ENCODE measurements around the gene NYAP2. TPM values are rescaled to one million over a fixed set of nuclear protein-coding genes. Genes with fewer than 3 reads are reported as not detected.

Gene NYAP2
- total and polyA plus RNA-seq, 10 of the 15 experiments (the other 5 are each of a cell fraction or from before 2014, with no cell fraction given): 0.03 TPM; not detected in 9

DNA sequence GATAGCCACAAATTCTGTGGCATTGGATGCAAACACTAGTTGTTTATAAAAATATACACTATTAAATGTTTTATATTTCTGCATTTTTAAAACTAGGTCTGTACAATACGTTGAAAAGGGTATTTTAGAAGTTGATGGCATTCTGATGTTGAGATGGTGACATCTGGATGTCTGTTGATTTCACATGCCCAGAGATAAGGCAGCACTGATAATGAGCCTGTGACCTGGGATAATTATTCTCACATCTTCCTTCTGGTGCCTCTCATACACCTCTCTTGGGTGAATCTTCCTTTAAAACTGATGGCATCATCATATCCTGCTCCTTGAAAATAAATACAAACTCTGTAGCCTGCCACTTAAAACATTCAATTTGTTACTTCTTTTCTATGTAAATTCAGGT, 208.6 kb downstream of the NYAP2 start:
- intact Hi-C loops (cut with micrococcal nuclease; ENCODE audit: unreplicated experiment) (no loop called here), in situ Hi-C loops (cut with MboI) (no loop called here)
- no peaks in the 10 kb centered on the region for H3K9me3 ChIP-seq (replicated peaks; ENCODE audit: control insufficient read depth, insufficient read depth, low read length)
- no peaks in the 10 kb centered on the region for H3K36me3 ChIP-seq (ENCODE audit: control insufficient read depth in 2 of 2, insufficient read depth in 2 of 2, low read length in 1 of 2)
- SMC1A ChIA-PET (ENCODE audit: uncharacterized antibody, unreplicated experiment): no interaction called here
- no peak overlapping the region for H2AFZ ChIP-seq (ENCODE audit: control insufficient read depth, low read depth, low read length)
- BruUV-seq (replicated peaks): no TSS peak
- WGBS (ENCODE audit: insufficient coverage, insufficient replicate concordance, low lambda C conversion rate, missing lambda C conversion rate): 0% methylated on average over 1 of the region's 1 CpG
- H3K27me3 ChIP-seq (replicated peaks in 1 of 2; ENCODE audit: control insufficient read depth in 2 of 2, insufficient read depth in 2 of 2, low read length in 1 of 2): no peaks in the 10 kb centered on the region; a peak in 1 of 4 replicates
- DNase-seq (ENCODE audit: low read depth, low spot score) (no peak), FAIRE-seq (no peak), ATAC-seq (no peak)
- POLR2A ChIA-PET: no interaction called here
- RAD21 ChIA-PET (ENCODE audit: unreplicated experiment): no interaction called here
- H4K20me1 ChIP-seq (ENCODE audit: control insufficient read depth, insufficient read depth): no peaks in the 10 kb centered on the region
- H3K4me1 ChIP-seq (ENCODE audit: control insufficient read depth, insufficient read depth, low read length): no peaks in the 10 kb centered on the region
- H3K4me3 ChIP-seq: no peak overlapping the region
- CTCF ChIA-PET: no interaction called here
- no peak overlapping the region for H3K9ac ChIP-seq (ENCODE audit: control insufficient read depth, insufficient read depth, low read length)
- H3K27ac ChIP-seq (ENCODE audit: control insufficient read depth, insufficient read depth): no peak overlapping the region
- no peak overlapping the region for H3K4me2 ChIP-seq (ENCODE audit: control insufficient read depth, insufficient read depth)
- H3K79me2 ChIP-seq (ENCODE audit: control insufficient read depth, insufficient read depth, low read length): no peaks in the 10 kb centered on the region
- TF ChIP-seq, protein P1, sequence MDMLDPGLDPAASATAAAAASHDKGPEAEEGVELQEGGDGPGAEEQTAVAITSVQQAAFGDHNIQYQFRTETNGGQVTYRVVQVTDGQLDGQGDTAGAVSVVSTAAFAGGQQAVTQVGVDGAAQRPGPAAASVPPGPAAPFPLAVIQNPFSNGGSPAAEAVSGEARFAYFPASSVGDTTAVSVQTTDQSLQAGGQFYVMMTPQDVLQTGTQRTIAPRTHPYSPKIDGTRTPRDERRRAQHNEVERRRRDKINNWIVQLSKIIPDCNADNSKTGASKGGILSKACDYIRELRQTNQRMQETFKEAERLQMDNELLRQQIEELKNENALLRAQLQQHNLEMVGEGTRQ (IDR thresholded peaks at IDR 0.05; ENCODE audit: borderline replicate concordance, low read depth, low read length): no peak
- TF ChIP-seq FOXK2 (IDR thresholded peaks at IDR 0.05): no peak
- no peak for TF ChIP-seq FOXM1 (IDR thresholded peaks at IDR 0.05; ENCODE audit: low read depth, low read length)
- TF ChIP-seq NFYA (IDR thresholded peaks at IDR 0.05; ENCODE audit: borderline replicate concordance, low read depth, low read length): no peak
- TF ChIP-seq, protein P2, sequence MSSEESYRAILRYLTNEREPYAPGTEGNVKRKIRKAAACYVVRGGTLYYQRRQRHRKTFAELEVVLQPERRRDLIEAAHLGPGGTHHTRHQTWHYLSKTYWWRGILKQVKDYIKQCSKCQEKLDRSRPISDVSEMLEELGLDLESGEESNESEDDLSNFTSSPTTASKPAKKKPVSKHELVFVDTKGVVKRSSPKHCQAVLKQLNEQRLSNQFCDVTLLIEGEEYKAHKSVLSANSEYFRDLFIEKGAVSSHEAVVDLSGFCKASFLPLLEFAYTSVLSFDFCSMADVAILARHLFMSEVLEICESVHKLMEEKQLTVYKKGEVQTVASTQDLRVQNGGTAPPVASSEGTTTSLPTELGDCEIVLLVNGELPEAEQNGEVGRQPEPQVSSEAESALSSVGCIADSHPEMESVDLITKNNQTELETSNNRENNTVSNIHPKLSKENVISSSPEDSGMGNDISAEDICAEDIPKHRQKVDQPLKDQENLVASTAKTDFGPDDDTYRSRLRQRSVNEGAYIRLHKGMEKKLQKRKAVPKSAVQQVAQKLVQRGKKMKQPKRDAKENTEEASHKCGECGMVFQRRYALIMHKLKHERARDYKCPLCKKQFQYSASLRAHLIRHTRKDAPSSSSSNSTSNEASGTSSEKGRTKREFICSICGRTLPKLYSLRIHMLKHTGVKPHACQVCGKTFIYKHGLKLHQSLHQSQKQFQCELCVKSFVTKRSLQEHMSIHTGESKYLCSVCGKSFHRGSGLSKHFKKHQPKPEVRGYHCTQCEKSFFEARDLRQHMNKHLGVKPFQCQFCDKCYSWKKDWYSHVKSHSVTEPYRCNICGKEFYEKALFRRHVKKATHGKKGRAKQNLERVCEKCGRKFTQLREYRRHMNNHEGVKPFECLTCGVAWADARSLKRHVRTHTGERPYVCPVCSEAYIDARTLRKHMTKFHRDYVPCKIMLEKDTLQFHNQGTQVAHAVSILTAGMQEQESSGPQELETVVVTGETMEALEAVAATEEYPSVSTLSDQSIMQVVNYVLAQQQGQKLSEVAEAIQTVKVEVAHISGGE (CRISPR knock-in tag; IDR thresholded peaks at IDR 0.05): no peak
- TF ChIP-seq RAD21 (IDR thresholded peaks at IDR 0.05; ENCODE audit: insufficient read depth, low read depth, low read length): no peak
- TF ChIP-seq SRF (IDR thresholded peaks at IDR 0.05; ENCODE audit: low read depth in 2 of 2, low read length in 2 of 2): no peak
- TF ChIP-seq, protein P3, sequence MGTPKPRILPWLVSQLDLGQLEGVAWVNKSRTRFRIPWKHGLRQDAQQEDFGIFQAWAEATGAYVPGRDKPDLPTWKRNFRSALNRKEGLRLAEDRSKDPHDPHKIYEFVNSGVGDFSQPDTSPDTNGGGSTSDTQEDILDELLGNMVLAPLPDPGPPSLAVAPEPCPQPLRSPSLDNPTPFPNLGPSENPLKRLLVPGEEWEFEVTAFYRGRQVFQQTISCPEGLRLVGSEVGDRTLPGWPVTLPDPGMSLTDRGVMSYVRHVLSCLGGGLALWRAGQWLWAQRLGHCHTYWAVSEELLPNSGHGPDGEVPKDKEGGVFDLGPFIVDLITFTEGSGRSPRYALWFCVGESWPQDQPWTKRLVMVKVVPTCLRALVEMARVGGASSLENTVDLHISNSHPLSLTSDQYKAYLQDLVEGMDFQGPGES (IDR thresholded peaks at IDR 0.05): no peak
- no peak for TF ChIP-seq NR2C2 (IDR thresholded peaks at IDR 0.05; ENCODE audit: borderline replicate concordance, control insufficient read depth, insufficient read length, low read depth)
- no peak for TF ChIP-seq NFXL1 (IDR thresholded peaks at IDR 0.05; ENCODE audit: borderline replicate concordance)
- no peak for TF ChIP-seq ATF7 (IDR thresholded peaks at IDR 0.05; ENCODE audit: low read depth)
- TF ChIP-seq, protein P4, sequence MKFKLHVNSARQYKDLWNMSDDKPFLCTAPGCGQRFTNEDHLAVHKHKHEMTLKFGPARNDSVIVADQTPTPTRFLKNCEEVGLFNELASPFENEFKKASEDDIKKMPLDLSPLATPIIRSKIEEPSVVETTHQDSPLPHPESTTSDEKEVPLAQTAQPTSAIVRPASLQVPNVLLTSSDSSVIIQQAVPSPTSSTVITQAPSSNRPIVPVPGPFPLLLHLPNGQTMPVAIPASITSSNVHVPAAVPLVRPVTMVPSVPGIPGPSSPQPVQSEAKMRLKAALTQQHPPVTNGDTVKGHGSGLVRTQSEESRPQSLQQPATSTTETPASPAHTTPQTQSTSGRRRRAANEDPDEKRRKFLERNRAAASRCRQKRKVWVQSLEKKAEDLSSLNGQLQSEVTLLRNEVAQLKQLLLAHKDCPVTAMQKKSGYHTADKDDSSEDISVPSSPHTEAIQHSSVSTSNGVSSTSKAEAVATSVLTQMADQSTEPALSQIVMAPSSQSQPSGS (IDR thresholded peaks at IDR 0.05; ENCODE audit: low read length): no peak
- TF ChIP-seq ZNF384 (IDR thresholded peaks at IDR 0.05; ENCODE audit: borderline replicate concordance, low read depth, low read length): no peak
- TF ChIP-seq ZSCAN29 (IDR thresholded peaks at IDR 0.05): no peak
- no peak for TF ChIP-seq MXI1 (IDR thresholded peaks at IDR 0.05; ENCODE audit: low read depth, low read length)
- TF ChIP-seq HDAC6 (IDR thresholded peaks at IDR 0.05; ENCODE audit: unreplicated experiment): no peak
- no peak for TF ChIP-seq SUPT20H (IDR thresholded peaks at IDR 0.05; ENCODE audit: borderline replicate concordance, control insufficient read depth, low read depth, low read length)
- no peak for TF ChIP-seq NBN (IDR thresholded peaks at IDR 0.05)
- TF ChIP-seq RUNX3 (IDR thresholded peaks at IDR 0.05; ENCODE audit: low read length): no peak

Measured in GM12878 (cell line).